Peyer's patch (tissue), 4 donors: ENCODE results near the gene HAGHL. TPM values are rescaled to one million over a fixed set of nuclear protein-coding genes. Genes with fewer than 3 reads are reported as not detected.
A peak's percentile ranks its signal among the peaks of the same experiment; 100 is the strongest.

ENCODE experiments used
- DNase-seq, 3 donors: peaks; one replicate each; pipeline ENCODE4 v3.0.0-alpha.2; 2017 to 2019
- H3K27ac ChIP-seq, 4 donors: fragments of 200-600 bp; sonication (generic); one replicate each; pipeline ENCODE4 v1.5.1; 2016 to 2019
- H3K27me3 ChIP-seq, 2 donors: fragments of 200-600 bp; sonication (generic); one replicate each; pipeline ENCODE4 v1.5.1; 2019
- H3K36me3 ChIP-seq, 3 donors: fragments of 200-600 bp; sonication (generic); one replicate each; pipeline ENCODE4 v1.5.1; 2016 to 2019
- H3K4me1 ChIP-seq, 4 donors: fragments of 200-600 bp; sonication (generic); one replicate each; pipeline ENCODE4 v1.5.1; 2016 to 2019
- H3K4me3 ChIP-seq, 4 donors: fragments of 200-600 bp; sonication (generic); 1 replicate in 3 of 4; 2 replicates in 1 of 4; pipeline ENCODE4 v1.5.1; 2016 to 2019; ENCODE audit warnings: mild to moderate bottlenecking in 1 of 4
- H3K9me3 ChIP-seq, 4 donors: fragments of 200-600 bp; sonication (generic); one replicate each; pipeline ENCODE4 v1.5.1; 2016 to 2019; ENCODE audit warnings: mild to moderate bottlenecking in 1 of 4
- CTCF ChIP-seq, 6 experiments: fragments of 450-650 bp in 4 of 6; fragments of 200-600 bp in 2 of 6; sonication (generic) in 1 of 6; IDR thresholded peaks; one replicate each; pipeline ENCODE4 v1.5.1; 2017 to 2019; ENCODE audit warnings: antibody characterized with exemption in 6 of 6, mild to moderate bottlenecking in 3 of 6, moderate library complexity in 1 of 6
- POLR2A ChIP-seq, 2 donors: fragments of 450-650 bp; IDR thresholded peaks; one replicate each; pipeline ENCODE4 v1.5.1; 2017; ENCODE audit warnings: antibody characterized with exemption in 2 of 2, mild to moderate bottlenecking in 2 of 2, moderate library complexity in 2 of 2
- total RNA-seq, 4 donors: library from RNA; depleted of rRNA; stranded (reverse); fragments of >200 nt; gene quantifications; one replicate each; pipeline ENCODE4 v1.1.0, GENCODE V29; 2016

Gene HAGHL
- total RNA-seq, 4 donors from 2014 or later = 0.53 to 42.9 (median 3.4) TPM

DNA sequence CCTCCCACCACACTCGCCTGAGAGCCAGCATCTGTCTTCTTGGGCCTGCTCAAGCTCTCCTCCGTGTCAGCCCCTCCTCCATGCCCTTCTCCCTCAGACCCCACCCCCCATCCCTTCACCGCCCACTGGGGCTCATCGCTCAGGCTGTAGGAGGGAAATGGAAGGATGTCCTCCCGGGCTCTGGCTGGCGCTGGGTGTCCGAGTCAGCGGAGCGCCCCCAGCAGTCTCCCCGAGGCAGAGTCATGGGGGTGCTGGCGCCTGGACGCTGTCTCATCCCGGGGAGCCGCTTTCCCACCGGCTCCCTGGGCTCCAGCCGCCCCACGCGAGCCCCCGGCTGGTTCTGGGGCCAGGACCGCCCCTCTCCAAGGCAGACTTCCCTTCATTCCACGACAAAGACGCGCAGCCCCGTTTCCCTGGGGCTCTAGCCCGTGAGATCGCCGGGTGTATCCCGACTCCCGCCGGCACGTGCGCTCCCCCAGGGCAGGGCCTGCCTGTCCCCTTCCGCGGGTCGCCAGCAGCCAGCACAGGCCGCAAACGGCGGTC, 6.4 kb upstream of the HAGHL start:
- Histone ChIP-seq H3K36me3 (peaks cover 0 to 3% (median 0%) of the 10 kb centered on the region in 3 donors), H3K27ac (peak overlapping the region; percentile 75 to 97 (median 92)), H3K4me1 (peaks cover 4 to 43% (median 25%) of the 10 kb centered on the region in 4 donors), H3K27me3 (peaks cover 0 to 1% of the 10 kb centered on the region in 2 donors), H3K9me3 (no peaks in the 10 kb centered on the region), H3K4me3 (peak overlapping the region; percentile 60 to 94 (median 82))
- peak in 2 of 3 donors; percentile 65 to 66 for DNase-seq
- TF ChIP-seq CTCF (IDR thresholded peaks at IDR 0.05) (no peak), POLR2A (IDR thresholded peaks at IDR 0.05) (no peak)

GRCh38 chr16:720990-721764, 5.7 kb upstream of the HAGHL start, which contains the start of gene ANTKMT:
Gene ANTKMT, plus strand, starts transcription at chr16:721146. Its CDS starts 129 bp downstream, at chr16:721275.
- Histone ChIP-seq H3K36me3 (peaks cover 0 to 3% (median 0%) of the 10 kb centered on the region in 3 donors), H3K27me3 (peaks cover 0 to 8% of the 10 kb centered on the region in 2 donors), H3K9me3 (no peaks in the 10 kb centered on the region), H3K4me1 (peaks cover under 1 to 39% (median 21%) of the 10 kb centered on the region in 4 donors), H3K27ac (peak within 1 kb of the TSS; percentile 75 to 97 (median 92)), H3K4me3 (peak within 1 kb of the TSS; percentile 60 to 94 (median 82))
- TF ChIP-seq CTCF (IDR thresholded peaks at IDR 0.05) = peak in 3 of 6 experiments; percentile 43 to 51 (median 44)
- peak; percentile 57 to 91 for TF ChIP-seq POLR2A (IDR thresholded peaks at IDR 0.05)
- peak; percentile 89 to 95 (median 90) for DNase-seq

GRCh38 chr16:721765-722540, 5.0 kb upstream of the HAGHL start:
- Histone ChIP-seq H3K4me3 (peak overlapping the region; percentile 60 to 94 (median 82)), H3K4me1 (peaks cover 0 to 41% (median 23%) of the 10 kb centered on the region in 4 donors), H3K36me3 (peaks cover 0 to 3% (median 0%) of the 10 kb centered on the region in 3 donors), H3K27me3 (peaks cover 0 to 16% of the 10 kb centered on the region in 2 donors), H3K27ac (peak overlapping the region; percentile 75 to 97 (median 92)), H3K9me3 (no peaks in the 10 kb centered on the region)
- DNase-seq = no peak
- TF ChIP-seq POLR2A (IDR thresholded peaks at IDR 0.05) = no peak
- no peak for TF ChIP-seq CTCF (IDR thresholded peaks at IDR 0.05)

- no peaks in the 10 kb centered on the region for H3K9me3 ChIP-seq
- DNase-seq = no peak
- H3K27me3 ChIP-seq = peaks cover 0 to 24% of the 10 kb centered on the region in 2 donors
- no peak overlapping the region for H3K4me3 ChIP-seq
- TF ChIP-seq POLR2A (IDR thresholded peaks at IDR 0.05) (no peak), CTCF (IDR thresholded peaks at IDR 0.05) (no peak)
- peaks cover 0 to 52% (median 26%) of the 10 kb centered on the region in 4 donors for H3K4me1 ChIP-seq
- H3K36me3 ChIP-seq = peaks cover 0 to 3% (median 0%) of the 10 kb centered on the region in 3 donors
- peak overlapping the region in 1 of 4 donors; percentile 19 for H3K27ac ChIP-seq
Measured at GRCh38 chr16:722835-723633, 3.9 kb upstream of the HAGHL start.
